Peyer's patch (tissue), 4 donors: Measurements from ENCODE around the gene HMGCR.

Experiments used
- CTCF ChIP-seq, 6 experiments: fragments of 450-650 bp in 4 of 6; fragments of 200-600 bp in 2 of 6; sonication (generic) in 1 of 6; IDR thresholded peaks; one replicate each; pipeline ENCODE4 v1.5.1; 2017 to 2019; ENCODE audit warnings: antibody characterized with exemption in 6 of 6, mild to moderate bottlenecking in 3 of 6, moderate library complexity in 1 of 6
- POLR2A ChIP-seq, 2 donors: fragments of 450-650 bp; IDR thresholded peaks; one replicate each; pipeline ENCODE4 v1.5.1; 2017; ENCODE audit warnings: antibody characterized with exemption in 2 of 2, mild to moderate bottlenecking in 2 of 2, moderate library complexity in 2 of 2

GRCh38 chr5:75337366-75338021, 474 bp downstream of the HMGCR start:
- TF ChIP-seq CTCF (IDR thresholded peaks at IDR 0.05) (no peak), POLR2A (IDR thresholded peaks at IDR 0.05) (peak in 1 of 2 donors; percentile 1)
